IPS DF 6.9 (cell line): ENCODE measurements around the gene TMCC1.

Source experiments
- DNase-seq: peaks from one replicate; pipeline ENCODE4 v3.0.0-alpha.2; 2013; ENCODE audit warnings: low read depth, low spot score
- H3K27ac ChIP-seq: one replicate; pipeline ENCODE4 v1.5.1; 2013; ENCODE audit warnings: low read length, control low read depth
- H3K27me3 ChIP-seq: 2 replicates; pipeline ENCODE4 v1.6.1; 2013; ENCODE audit warnings: mild to moderate bottlenecking, low read length; ENCODE audit not compliant: control insufficient read depth, insufficient read depth
- H3K36me3 ChIP-seq: 2 replicates; pipeline ENCODE4 v1.6.1; 2013; ENCODE audit warnings: low read length; ENCODE audit not compliant: control insufficient read depth, insufficient read depth
- H3K4me1 ChIP-seq: 2 replicates; pipeline ENCODE4 v1.6.1; 2013; ENCODE audit warnings: low read length; ENCODE audit not compliant: control insufficient read depth, insufficient read depth
- H3K4me3 ChIP-seq: 2 replicates; pipeline ENCODE4 v1.5.1; 2013; ENCODE audit warnings: mild to moderate bottlenecking, low read length
- H3K9me3 ChIP-seq: 2 replicates; pipeline ENCODE4 v1.6.1; 2013; ENCODE audit warnings: low read length, inconsistent platforms; ENCODE audit not compliant: control insufficient read depth, insufficient read depth
- WGBS: extraction: QIAGEN DNeasy Blood & Tissue Kit; methylation state at CpG from one replicate; pipeline ENCODE4 v1.1.7; 2013; ENCODE audit warnings: mixed read lengths, missing lambda C conversion rate; ENCODE audit not compliant: insufficient read length, insufficient coverage; 5-methylcytosine and 5-hydroxymethylcytosine counted together

TMCC1 gene

DNA sequence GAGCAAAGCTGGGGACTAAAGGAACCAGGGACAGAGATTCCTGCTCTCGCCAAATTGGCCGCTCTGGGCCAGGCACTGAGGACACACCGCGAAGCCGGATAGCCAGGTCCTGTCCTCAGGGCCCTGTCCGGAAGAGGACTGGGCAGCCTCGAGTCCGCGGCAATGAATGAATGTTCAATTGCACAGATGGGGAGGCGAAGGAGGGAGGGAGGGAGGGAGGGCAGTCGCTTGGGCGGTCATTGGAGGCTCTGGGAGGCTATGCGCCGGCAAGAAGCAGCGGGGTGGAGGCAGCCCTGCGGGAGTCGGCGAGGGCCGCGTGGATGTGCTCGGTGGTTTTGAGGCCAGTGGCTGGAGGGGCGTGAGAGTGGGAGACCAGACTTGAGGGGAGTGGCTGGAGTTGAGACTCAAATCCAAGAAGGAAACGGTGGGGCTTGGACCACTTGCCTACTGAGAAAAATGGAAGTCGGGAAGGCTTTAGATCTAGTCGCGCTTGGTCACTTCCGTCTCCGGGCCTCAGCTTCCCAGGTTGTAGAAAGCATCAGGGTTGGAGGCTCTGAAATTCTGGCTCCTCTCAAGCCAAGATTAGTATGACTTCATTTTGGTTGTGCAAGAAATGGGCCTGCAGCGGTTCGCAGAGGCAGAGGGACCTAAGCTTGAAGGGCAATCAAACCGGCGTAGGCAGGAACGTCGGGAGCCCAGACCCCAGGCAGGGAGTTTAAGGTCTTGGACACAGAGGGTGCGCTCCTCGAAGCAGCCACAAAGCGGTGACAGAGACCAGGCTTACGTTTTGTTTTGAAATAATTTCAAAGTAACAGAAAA lies 266.0 kb downstream of the TMCC1 start:
- Histone ChIP-seq H3K4me3 (peak overlapping the region; percentile 68; the same call in 1 of the 2 replicates), H3K9me3 (no peaks in the 10 kb centered on the region), H3K36me3 (no peaks in the 10 kb centered on the region), H3K27ac (no peak overlapping the region), H3K4me1 (peaks cover 2% of the 10 kb centered on the region; the same call in 1 of the 2 replicates), H3K27me3 (no peaks in the 10 kb centered on the region)
- WGBS: no CpG with 5 or more reads among the region's 38 CpGs
- no peak for DNase-seq

GRCh38 chr3:129626744-129627349 lies 266.7 kb downstream of the TMCC1 start:
- Histone ChIP-seq H3K4me1 (peaks cover 4% of the 10 kb centered on the region), H3K27me3 (no peaks in the 10 kb centered on the region), H3K36me3 (no peaks in the 10 kb centered on the region), H3K27ac (no peak overlapping the region), H3K9me3 (no peaks in the 10 kb centered on the region), H3K4me3 (peak overlapping the region; percentile 68; the same call in 1 of the 2 replicates)
- WGBS: no CpG with 5 or more reads among the region's 49 CpGs
- DNase-seq: no peak

DNA sequence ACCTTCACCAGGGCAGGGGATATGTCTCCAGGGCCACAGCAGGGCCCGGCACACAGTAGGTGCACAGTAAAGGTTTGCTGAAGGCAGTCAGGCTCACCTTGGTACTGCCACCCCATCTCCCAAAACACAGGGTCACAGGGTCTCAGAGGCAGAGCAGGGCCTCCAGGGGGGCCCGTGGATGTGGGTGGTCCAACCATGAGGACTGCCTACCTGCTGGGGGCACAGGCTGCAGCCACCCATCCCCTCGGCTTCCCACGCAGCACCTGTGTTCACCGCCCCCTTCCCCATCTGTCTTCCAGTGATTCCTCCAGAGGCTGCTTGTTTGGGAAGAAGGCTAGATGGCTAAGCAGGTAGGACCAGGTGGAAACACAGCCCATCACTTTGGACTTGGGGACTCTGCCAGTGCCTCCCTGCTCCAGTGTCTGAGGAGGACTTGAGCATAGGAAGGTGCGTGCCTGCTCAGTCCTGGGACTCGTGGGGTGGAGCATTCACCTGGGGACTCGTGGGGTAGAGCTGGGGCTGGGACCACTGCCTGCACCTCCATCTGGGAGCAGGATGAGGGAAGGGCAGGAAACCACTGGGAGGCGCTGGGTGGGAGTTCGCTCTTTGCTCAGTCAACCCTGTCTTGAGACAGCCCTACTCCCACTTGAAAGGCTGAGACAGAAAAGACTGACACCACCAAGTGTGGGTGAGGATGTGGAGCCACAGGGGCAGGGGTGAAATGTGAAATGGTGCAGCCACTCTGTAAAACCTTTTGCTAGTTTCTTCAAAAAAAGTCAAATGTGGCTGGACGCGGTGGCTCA lies 268.2 kb downstream of the TMCC1 start:
- WGBS: no CpG with 5 or more reads among the region's 12 CpGs
- no peaks in the 10 kb centered on the region for H3K9me3 ChIP-seq
- no peak for DNase-seq
- no peaks in the 10 kb centered on the region for H3K27me3 ChIP-seq
- no peak overlapping the region for H3K27ac ChIP-seq
- peaks cover 6% of the 10 kb centered on the region for H3K4me1 ChIP-seq
- no peaks in the 10 kb centered on the region for H3K36me3 ChIP-seq
- H3K4me3 ChIP-seq: no peak overlapping the region

- no peaks in the 10 kb centered on the region for H3K36me3 ChIP-seq
- H3K27ac ChIP-seq: no peak overlapping the region
- H3K27me3 ChIP-seq: no peaks in the 10 kb centered on the region
- H3K4me3 ChIP-seq: no peak overlapping the region
- no peak for DNase-seq
- no peaks in the 10 kb centered on the region for H3K9me3 ChIP-seq
- H3K4me1 ChIP-seq: peaks cover 6% of the 10 kb centered on the region
- WGBS: no CpG with 5 or more reads among the region's 11 CpGs
These were observed 269.0 kb downstream of the TMCC1 start for GRCh38 chr3:129624347-129625071.

- Histone ChIP-seq H3K36me3 (no peaks in the 10 kb centered on the region), H3K4me1 (peaks cover 6% of the 10 kb centered on the region), H3K27ac (no peak overlapping the region), H3K9me3 (no peaks in the 10 kb centered on the region), H3K27me3 (no peaks in the 10 kb centered on the region), H3K4me3 (no peak overlapping the region)
- WGBS: no CpG with 5 or more reads among the region's 17 CpGs
- no peak for DNase-seq
These were observed 269.9 kb downstream of the TMCC1 start for GRCh38 chr3:129623447-129624118.

- H3K4me3 ChIP-seq: no peak overlapping the region
- no peak overlapping the region for H3K27ac ChIP-seq
- no peaks in the 10 kb centered on the region for H3K27me3 ChIP-seq
- H3K36me3 ChIP-seq: no peaks in the 10 kb centered on the region
- no peaks in the 10 kb centered on the region for H3K9me3 ChIP-seq
- H3K4me1 ChIP-seq: peaks cover 6% of the 10 kb centered on the region
- WGBS: no CpG with 5 or more reads among the region's 10 CpGs
- no peak for DNase-seq
These were observed 270.6 kb downstream of the TMCC1 start for GRCh38 chr3:129622933-129623332.

DNA sequence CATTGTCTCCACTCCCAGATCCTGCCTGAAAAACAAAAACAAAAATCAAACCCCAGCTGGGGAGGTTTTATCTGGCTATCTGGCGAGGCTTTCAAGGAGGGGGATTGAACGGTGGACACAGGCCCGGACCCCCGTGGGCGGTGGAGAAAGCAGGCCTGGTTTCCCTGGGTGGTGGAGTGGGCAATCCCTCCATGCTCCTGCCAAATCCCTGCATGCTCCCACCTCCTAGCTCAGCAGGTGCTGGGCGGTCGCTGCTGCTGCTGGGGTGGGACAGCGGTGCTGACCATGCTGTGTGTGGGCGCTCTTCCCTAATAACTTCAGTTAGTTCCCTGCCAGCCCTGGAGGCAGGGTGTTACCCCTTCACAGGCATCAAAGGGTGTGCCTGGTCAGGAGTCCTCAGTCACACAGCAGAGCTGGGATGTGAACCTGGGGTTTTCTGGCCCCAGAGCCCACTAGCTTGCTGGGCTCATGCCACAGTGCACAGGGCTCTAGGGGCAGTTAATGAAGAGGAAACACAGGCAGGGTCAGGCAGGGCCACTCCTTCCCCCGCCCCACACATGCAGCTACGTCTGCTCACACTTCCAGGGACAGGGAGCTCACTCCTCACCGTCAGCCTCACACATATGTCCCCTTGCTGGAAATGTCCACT lies 271.2 kb downstream of the TMCC1 start:
- H3K27ac ChIP-seq: no peak overlapping the region
- no peaks in the 10 kb centered on the region for H3K9me3 ChIP-seq
- H3K27me3 ChIP-seq: no peaks in the 10 kb centered on the region
- no peak for DNase-seq
- peaks cover 6% of the 10 kb centered on the region for H3K4me1 ChIP-seq
- WGBS: no CpG with 5 or more reads among the region's 12 CpGs
- H3K36me3 ChIP-seq: no peaks in the 10 kb centered on the region
- H3K4me3 ChIP-seq: no peak overlapping the region

DNA sequence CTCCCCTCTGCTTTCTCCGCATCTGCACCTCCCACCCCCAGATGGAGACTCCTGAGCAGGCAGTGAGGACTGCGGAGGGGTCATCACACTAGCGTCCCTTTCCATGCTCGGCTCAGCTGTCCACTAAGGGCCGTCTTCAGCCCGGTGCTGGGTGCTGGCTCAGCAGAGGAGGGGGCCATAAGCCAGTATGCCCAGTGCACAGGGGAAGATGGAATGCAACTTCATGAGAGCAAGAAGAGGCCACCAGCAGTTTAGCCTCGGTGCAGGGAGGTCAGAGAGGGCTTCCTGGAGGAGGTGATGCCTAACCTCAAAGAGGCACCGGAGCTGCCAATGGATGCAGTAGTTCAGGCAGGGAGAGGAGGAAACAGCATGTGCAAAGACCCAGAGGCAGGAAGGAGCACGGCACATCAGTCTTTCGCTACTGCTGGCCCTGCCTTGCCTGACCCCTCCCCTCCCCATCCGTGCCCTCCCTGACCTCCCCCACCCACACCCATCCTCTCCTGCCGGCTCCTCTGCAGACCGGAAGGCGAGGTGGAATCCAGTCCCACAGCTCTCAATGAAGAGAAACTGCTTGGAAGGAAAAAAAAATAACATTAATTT lies 271.8 kb downstream of the TMCC1 start:
- peaks cover 6% of the 10 kb centered on the region for H3K4me1 ChIP-seq
- no peak overlapping the region for H3K27ac ChIP-seq

GRCh38 chr3:129620828-129621559 lies 272.5 kb downstream of the TMCC1 start:
- H3K4me1 ChIP-seq: peaks cover 3% of the 10 kb centered on the region; the same call in 1 of the 2 replicates
- no peaks in the 10 kb centered on the region for H3K27me3 ChIP-seq
- H3K9me3 ChIP-seq: no peaks in the 10 kb centered on the region
- no peak overlapping the region for H3K27ac ChIP-seq
- WGBS: no CpG with 5 or more reads among the region's 18 CpGs
- H3K36me3 ChIP-seq: no peaks in the 10 kb centered on the region
- no peak overlapping the region for H3K4me3 ChIP-seq
- no peak for DNase-seq

More for the DNA sequence above, 271.8 kb downstream of the TMCC1 start:
- no peaks in the 10 kb centered on the region for H3K9me3 ChIP-seq
- no peak overlapping the region for H3K4me3 ChIP-seq
- WGBS: no CpG with 5 or more reads among the region's 14 CpGs
- DNase-seq: no peak
- H3K27me3 ChIP-seq: no peaks in the 10 kb centered on the region
- H3K36me3 ChIP-seq: no peaks in the 10 kb centered on the region
